Neural progenitor cell (in vitro differentiated cells): ENCODE measurements around the gene RFPL4AL1. TPM values are rescaled to one million over a fixed set of nuclear protein-coding genes. Genes with fewer than 3 reads are reported as not detected.

Experiments
- DNase-seq: peaks from one replicate; pipeline ENCODE4 v3.0.0-alpha.2; 2016; ENCODE audit warnings: low spot score
- H2AFZ ChIP-seq: fragments of 200-600 bp; sonication (generic); replicated peaks from 2 replicates; pipeline ENCODE4 v1.6.1; 2016; ENCODE audit warnings: antibody characterized with exemption
- H3F3A ChIP-seq: fragments of 200-600 bp; sonication (generic); 2 replicates; pipeline ENCODE4 v1.6.1; 2016; ENCODE audit warnings: antibody characterized with exemption, low read depth
- H3K27ac ChIP-seq: fragments of 200-600 bp; sonication (generic); 2 replicates; pipeline ENCODE4 v1.5.1; 2016; ENCODE audit warnings: mild to moderate bottlenecking
- H3K27me3 ChIP-seq: fragments of 200-600 bp; sonication (generic); 2 replicates; pipeline ENCODE4 v1.6.1; 2016; ENCODE audit warnings: mild to moderate bottlenecking, moderate library complexity
- H3K36me3 ChIP-seq: fragments of 200-600 bp; sonication (generic); 2 replicates; pipeline ENCODE4 v1.5.1; 2016
- H3K4me1 ChIP-seq: fragments of 200-600 bp; sonication (generic); 2 replicates; pipeline ENCODE4 v1.6.1; 2016; ENCODE audit warnings: mixed run types
- H3K4me2 ChIP-seq: fragments of 200-600 bp; sonication (generic); 2 replicates; pipeline ENCODE4 v1.6.1; 2016
- H3K4me3 ChIP-seq: fragments of 200-600 bp; sonication (generic); 2 replicates; pipeline ENCODE4 v1.5.1; 2016
- H3K79me2 ChIP-seq: fragments of 200-600 bp; sonication (generic); 2 replicates; pipeline ENCODE4 v1.6.1; 2016; ENCODE audit warnings: low read depth
- H3K9ac ChIP-seq: fragments of 200-600 bp; sonication (generic); 2 replicates; pipeline ENCODE4 v1.6.1; 2016
- H3K9me3 ChIP-seq: fragments of 200-600 bp; sonication (generic); 2 replicates; pipeline ENCODE4 v1.5.1; 2016; ENCODE audit warnings: low read depth
- H4K20me1 ChIP-seq: fragments of 200-600 bp; sonication (generic); 2 replicates; pipeline ENCODE4 v1.6.1; 2016; ENCODE audit warnings: low read depth
- H3K27ac Mint-ChIP-seq: 3 replicates; pipeline ENCODE4 v1.8.0; 2021; ENCODE audit warnings: mixed read lengths
- H3K27me3 Mint-ChIP-seq: 2 replicates; pipeline ENCODE4 v1.8.0; 2022; ENCODE audit warnings: low read depth, mild to moderate bottlenecking, inconsistent platforms, moderate library complexity, mixed read lengths; ENCODE audit not compliant: insufficient read depth
- H3K36me3 Mint-ChIP-seq: 3 replicates; pipeline ENCODE4 v1.8.0; 2021; ENCODE audit warnings: mixed read lengths
- H3K4me1 Mint-ChIP-seq: 3 replicates; pipeline ENCODE4 v1.8.0; 2021; ENCODE audit warnings: mixed read lengths
- H3K4me3 Mint-ChIP-seq: 3 replicates; pipeline ENCODE4 v1.8.0; 2021; ENCODE audit warnings: mild to moderate bottlenecking, moderate library complexity, mixed read lengths
- H3K9me3 Mint-ChIP-seq: 3 replicates; pipeline ENCODE4 v1.8.0; 2020; ENCODE audit warnings: mixed read lengths
- EZH2 ChIP-seq: fragments of 200-600 bp; sonication (generic); IDR thresholded peaks from 2 replicates; pipeline ENCODE4 v1.6.1; 2017; ENCODE audit warnings: antibody characterized with exemption, mild to moderate bottlenecking, moderate library complexity
- EZH2phosphoT487 ChIP-seq: fragments of 200-600 bp; sonication (generic); IDR thresholded peaks from 2 replicates; pipeline ENCODE4 v1.6.1; 2017; ENCODE audit warnings: antibody characterized with exemption
- total RNA-seq: library from RNA; depleted of rRNA; stranded (reverse); fragments of >200 nt; gene quantifications from 2 replicates; pipeline ENCODE4 v1.2.3, GENCODE V29; 2015; ENCODE audit warnings: low replicate concordance
- TF ChIP-seq, protein P1 (sequence below): fragments of 200-600 bp; sonication (generic); IDR thresholded peaks from 2 replicates; pipeline ENCODE4 v1.5.1; 2017; ENCODE audit warnings: antibody characterized with exemption, mild to moderate bottlenecking

The RFPL4AL1 gene
- total RNA-seq, 1 donor from 2014 or later = not detected

DNA sequence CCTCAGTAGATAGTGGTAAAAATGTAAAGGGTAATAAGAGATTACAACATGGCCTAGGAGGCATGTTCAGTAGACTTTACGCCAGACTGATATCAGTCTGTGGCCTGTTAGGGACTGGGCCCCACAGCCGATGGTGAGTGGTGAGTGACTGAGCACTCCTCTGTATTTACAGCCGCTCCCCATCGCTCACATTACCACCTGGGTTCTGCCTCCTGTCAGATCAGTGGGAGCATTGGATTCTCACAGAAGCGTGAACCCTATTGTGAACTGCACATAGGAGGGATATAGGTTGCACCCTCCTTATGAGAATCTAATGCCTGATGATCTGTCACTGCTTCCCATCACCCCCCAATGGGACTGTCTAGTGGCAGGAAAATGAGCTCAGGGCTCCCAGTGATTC, 45.0 kb downstream of the RFPL4AL1 start:
- H3K27me3 Mint-ChIP-seq = peaks cover 5% of the 10 kb centered on the region
- Histone ChIP-seq H2AFZ (no peak overlapping the region), H3K27ac (no peak overlapping the region), H3K79me2 (no peaks in the 10 kb centered on the region), H4K20me1 (no peaks in the 10 kb centered on the region), H3F3A (no peaks in the 10 kb centered on the region), H3K9ac (no peak overlapping the region), H3K27me3 (no peaks in the 10 kb centered on the region), H3K4me2 (no peak overlapping the region), H3K4me1 (no peaks in the 10 kb centered on the region), H3K9me3 (peaks cover 6% of the 10 kb centered on the region), H3K4me3 (no peak overlapping the region), H3K36me3 (no peaks in the 10 kb centered on the region)
- H3K27ac Mint-ChIP-seq = no peak overlapping the region
- H3K36me3 Mint-ChIP-seq = no peaks in the 10 kb centered on the region
- H3K4me1 Mint-ChIP-seq = no peaks in the 10 kb centered on the region
- peaks cover 16% of the 10 kb centered on the region for H3K9me3 Mint-ChIP-seq
- TF ChIP-seq, protein P1, sequence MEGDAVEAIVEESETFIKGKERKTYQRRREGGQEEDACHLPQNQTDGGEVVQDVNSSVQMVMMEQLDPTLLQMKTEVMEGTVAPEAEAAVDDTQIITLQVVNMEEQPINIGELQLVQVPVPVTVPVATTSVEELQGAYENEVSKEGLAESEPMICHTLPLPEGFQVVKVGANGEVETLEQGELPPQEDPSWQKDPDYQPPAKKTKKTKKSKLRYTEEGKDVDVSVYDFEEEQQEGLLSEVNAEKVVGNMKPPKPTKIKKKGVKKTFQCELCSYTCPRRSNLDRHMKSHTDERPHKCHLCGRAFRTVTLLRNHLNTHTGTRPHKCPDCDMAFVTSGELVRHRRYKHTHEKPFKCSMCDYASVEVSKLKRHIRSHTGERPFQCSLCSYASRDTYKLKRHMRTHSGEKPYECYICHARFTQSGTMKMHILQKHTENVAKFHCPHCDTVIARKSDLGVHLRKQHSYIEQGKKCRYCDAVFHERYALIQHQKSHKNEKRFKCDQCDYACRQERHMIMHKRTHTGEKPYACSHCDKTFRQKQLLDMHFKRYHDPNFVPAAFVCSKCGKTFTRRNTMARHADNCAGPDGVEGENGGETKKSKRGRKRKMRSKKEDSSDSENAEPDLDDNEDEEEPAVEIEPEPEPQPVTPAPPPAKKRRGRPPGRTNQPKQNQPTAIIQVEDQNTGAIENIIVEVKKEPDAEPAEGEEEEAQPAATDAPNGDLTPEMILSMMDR = no peak
- TF ChIP-seq EZH2 = no peak
- no peak for TF ChIP-seq EZH2phosphoT487
- H3K4me3 Mint-ChIP-seq = no peak overlapping the region
- no peak for DNase-seq

DNA sequence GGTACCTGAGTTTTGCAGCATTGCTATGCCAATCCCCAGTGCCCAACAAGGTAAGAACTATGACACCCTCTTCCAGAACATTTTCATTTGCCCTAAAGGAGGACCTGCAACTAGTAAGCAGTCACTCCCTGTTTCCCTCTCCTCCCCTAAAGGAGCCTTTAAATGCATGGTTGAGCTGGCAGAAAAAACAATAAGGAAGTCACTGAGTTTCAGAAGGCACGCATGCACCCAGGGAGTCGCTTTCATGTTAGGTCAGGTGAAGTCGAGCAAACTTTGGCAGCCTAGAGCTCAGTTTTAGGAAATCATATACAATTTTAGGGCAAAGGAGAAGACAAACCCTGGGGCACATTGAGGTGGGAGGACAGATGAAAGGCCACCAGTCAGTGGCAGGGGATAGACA, 51.1 kb downstream of the RFPL4AL1 start:
- no peaks in the 10 kb centered on the region for H3K27me3 ChIP-seq
- Mint-ChIP-seq H3K27ac (no peak overlapping the region), H3K36me3 (no peaks in the 10 kb centered on the region), H3K4me1 (no peaks in the 10 kb centered on the region), H3K4me3 (no peak overlapping the region), H3K27me3 (peaks cover 5% of the 10 kb centered on the region), H3K9me3 (peaks cover 11% of the 10 kb centered on the region)
- peaks cover 3% of the 10 kb centered on the region for H3K9me3 ChIP-seq
- no peak overlapping the region for H2AFZ ChIP-seq
- H3K27ac ChIP-seq = no peak overlapping the region
- H3K4me1 ChIP-seq = no peaks in the 10 kb centered on the region
- H3K4me2 ChIP-seq = no peak overlapping the region
- no peak for TF ChIP-seq EZH2phosphoT487
- TF ChIP-seq, protein P1 = no peak
- TF ChIP-seq EZH2 = no peak
- H3K36me3 ChIP-seq = no peaks in the 10 kb centered on the region
- no peak overlapping the region for H3K4me3 ChIP-seq
- H3K9ac ChIP-seq = no peak overlapping the region
- DNase-seq = no peak
- H3K79me2 ChIP-seq = no peaks in the 10 kb centered on the region
- no peaks in the 10 kb centered on the region for H4K20me1 ChIP-seq
- H3F3A ChIP-seq = no peaks in the 10 kb centered on the region

Other genes with a start within 250 kb of the RFPL4AL1 start
- gene SBK2, start 232.0 kb upstream of the RFPL4AL1 start, total RNA-seq = 6.2 TPM in 1 of 2 replicates, not detected in the other
- gene SBK3, start 223.6 kb upstream of the RFPL4AL1 start, total RNA-seq = 3.3 and 15.1 TPM in 2 replicates
- 2.1 and 15.2 TPM in 2 replicates for gene ZNF579, start 188.3 kb upstream of the RFPL4AL1 start, total RNA-seq
- gene FIZ1, start 169.6 kb upstream of the RFPL4AL1 start, total RNA-seq = 4.8 and 10.8 TPM in 2 replicates
- gene ZNF524, start 168.8 kb upstream of the RFPL4AL1 start, total RNA-seq = 3.2 and 5.4 TPM in 2 replicates
- 0.49 and 4.5 TPM in 2 replicates for gene ZNF865, start 163.5 kb upstream of the RFPL4AL1 start, total RNA-seq
- 3.9 and 12.5 TPM in 2 replicates for gene ZNF784, start 144.6 kb upstream of the RFPL4AL1 start, total RNA-seq
- gene ZNF580, start 128.1 kb upstream of the RFPL4AL1 start, total RNA-seq = 2.8 and 13.4 TPM in 2 replicates
- 12.2 and 32.4 TPM in 2 replicates for gene ZNF581, start 125.5 kb upstream of the RFPL4AL1 start, total RNA-seq
- gene CCDC106, start 120.9 kb upstream of the RFPL4AL1 start, total RNA-seq = 7.6 and 24.9 TPM in 2 replicates
- gene U2AF2, start 114.1 kb upstream of the RFPL4AL1 start, total RNA-seq = 124 and 238 TPM in 2 replicates
- 16.1 and 75.0 TPM in 2 replicates for gene EPN1, start 93.9 kb upstream of the RFPL4AL1 start, total RNA-seq
- not detected in 2 replicates for gene NLRP9, start 30.7 kb upstream of the RFPL4AL1 start, total RNA-seq
- gene RFPL4A, start 10.0 kb upstream of the RFPL4AL1 start, total RNA-seq = not detected in 2 replicates
- not detected in 2 replicates for gene NLRP11, start 62.9 kb downstream of the RFPL4AL1 start, total RNA-seq
- gene NLRP4, start 67.4 kb downstream of the RFPL4AL1 start, total RNA-seq = not detected in 2 replicates
- gene NLRP13, start 163.2 kb downstream of the RFPL4AL1 start, total RNA-seq = not detected in 2 replicates
- not detected in 2 replicates for gene NLRP8, start 178.7 kb downstream of the RFPL4AL1 start, total RNA-seq
- not detected in 2 replicates for gene NLRP5, start 217.7 kb downstream of the RFPL4AL1 start, total RNA-seq